ENCODE data around the gene CCDC43.

GRCh38 chr17:44663095-44663494, 26.5 kb downstream of the CCDC43 start:
- no peak for TF ChIP-seq POLR2A (IDR thresholded peaks at IDR 0.05)
- TF ChIP-seq EP300 (IDR thresholded peaks at IDR 0.05) = no peak
- TF ChIP-seq, protein P1, sequence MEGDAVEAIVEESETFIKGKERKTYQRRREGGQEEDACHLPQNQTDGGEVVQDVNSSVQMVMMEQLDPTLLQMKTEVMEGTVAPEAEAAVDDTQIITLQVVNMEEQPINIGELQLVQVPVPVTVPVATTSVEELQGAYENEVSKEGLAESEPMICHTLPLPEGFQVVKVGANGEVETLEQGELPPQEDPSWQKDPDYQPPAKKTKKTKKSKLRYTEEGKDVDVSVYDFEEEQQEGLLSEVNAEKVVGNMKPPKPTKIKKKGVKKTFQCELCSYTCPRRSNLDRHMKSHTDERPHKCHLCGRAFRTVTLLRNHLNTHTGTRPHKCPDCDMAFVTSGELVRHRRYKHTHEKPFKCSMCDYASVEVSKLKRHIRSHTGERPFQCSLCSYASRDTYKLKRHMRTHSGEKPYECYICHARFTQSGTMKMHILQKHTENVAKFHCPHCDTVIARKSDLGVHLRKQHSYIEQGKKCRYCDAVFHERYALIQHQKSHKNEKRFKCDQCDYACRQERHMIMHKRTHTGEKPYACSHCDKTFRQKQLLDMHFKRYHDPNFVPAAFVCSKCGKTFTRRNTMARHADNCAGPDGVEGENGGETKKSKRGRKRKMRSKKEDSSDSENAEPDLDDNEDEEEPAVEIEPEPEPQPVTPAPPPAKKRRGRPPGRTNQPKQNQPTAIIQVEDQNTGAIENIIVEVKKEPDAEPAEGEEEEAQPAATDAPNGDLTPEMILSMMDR (IDR thresholded peaks at IDR 0.05) = no peak
- TF ChIP-seq POLR2AphosphoS5 (IDR thresholded peaks at IDR 0.05) = no peak

Data from suprapubic skin (tissue), 4 donors.